MCF 10A (cell line): Measurements from ENCODE around the gene SNX3. TPM values are rescaled to one million over a fixed set of nuclear protein-coding genes. Genes with fewer than 3 reads are reported as not detected.

Experiments used
- BruUV-seq: library from RNA; stranded (reverse); fragments of 400-500 nt; replicated peaks from 2 replicates; lab custom pipeline; 2021; lab: Mats Ljungman, UMichigan
- CTCF ChIA-PET: fragments of 300-600 bp; sonication (Branson Sonifier 250); formaldehyde crosslinking; extraction: SDS; loops from one replicate; lab custom pipeline; 2021; ENCODE audit warnings: antibody characterized with exemption, inconsistent platforms; lab: Yijun Ruan, JAX
- POLR2A ChIA-PET: fragments of 300-600, 350-650 bp; sonication (Branson Sonifier 250); formaldehyde crosslinking; extraction: SDS; loops from one replicate; lab custom pipeline; 2020; ENCODE audit warnings: antibody characterized with exemption, inconsistent platforms; lab: Yijun Ruan, JAX
- DNase-seq: peaks from one replicate; pipeline ENCODE4 v3.0.0-alpha.2; 2018; ENCODE audit not compliant: unreplicated experiment
- H3K27ac Mint-ChIP-seq: one replicate; pipeline ENCODE4 v1.8.0; 2022; ENCODE audit warnings: mild to moderate bottlenecking, low read depth, mixed read lengths; ENCODE audit not compliant: unreplicated experiment
- H3K27me3 Mint-ChIP-seq: one replicate; pipeline ENCODE4 v1.8.0; 2022; ENCODE audit warnings: mixed read lengths; ENCODE audit not compliant: insufficient read depth, unreplicated experiment
- H3K36me3 Mint-ChIP-seq: one replicate; pipeline ENCODE4 v1.8.0; 2022; ENCODE audit warnings: mild to moderate bottlenecking, moderate library complexity, mixed read lengths; ENCODE audit not compliant: insufficient read depth, unreplicated experiment
- H3K4me1 Mint-ChIP-seq: one replicate; pipeline ENCODE4 v1.8.0; 2022; ENCODE audit warnings: mixed read lengths; ENCODE audit not compliant: insufficient read depth, unreplicated experiment
- H3K4me3 Mint-ChIP-seq: one replicate; pipeline ENCODE4 v1.8.0; 2022; ENCODE audit warnings: mild to moderate bottlenecking, moderate library complexity, mixed read lengths; ENCODE audit not compliant: unreplicated experiment
- H3K9me3 Mint-ChIP-seq: one replicate; pipeline ENCODE4 v1.8.0; 2022; ENCODE audit warnings: mixed read lengths; ENCODE audit not compliant: unreplicated experiment
- CTCF ChIP-seq: fragments of 200-600 bp; IDR thresholded peaks from one replicate; pipeline ENCODE4 v1.8.0; 2022; ENCODE audit warnings: antibody characterized with exemption, mild to moderate bottlenecking; ENCODE audit not compliant: unreplicated experiment
- intact Hi-C: fragments of 100-400 bp; cut with micrococcal nuclease; formaldehyde crosslinking; loops from 2 replicates; pipeline ENCODE4 v1.14.1; 2022
- total RNA-seq: library from RNA; stranded (reverse); gene quantifications from 2 replicates; pipeline ENCODE4 v1.2.3, GENCODE V29; 2022

The SNX3 gene
- total RNA-seq, 1 experiment from 2014 or later, result 114 TPM

DNA sequence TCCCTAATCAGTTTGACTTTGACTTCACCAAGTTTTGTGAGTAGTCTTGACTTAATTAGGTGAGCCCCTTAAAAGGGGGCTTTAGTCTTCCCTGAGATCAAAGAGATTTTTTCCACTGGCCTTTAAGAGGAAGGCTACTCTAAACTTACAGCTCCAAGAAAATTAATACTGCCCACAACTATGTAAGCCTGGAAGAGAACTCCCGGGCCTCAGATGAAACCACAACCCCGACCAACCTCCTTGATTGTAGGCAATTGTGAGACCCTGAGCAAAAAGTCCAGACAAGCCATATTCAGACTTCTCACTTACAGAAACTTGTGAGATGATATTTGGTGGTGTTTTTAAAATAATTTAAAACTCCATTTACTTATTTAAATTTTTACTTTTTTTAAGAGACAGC lies 18.1 kb downstream of the SNX3 start:
- TF ChIP-seq CTCF, result no peak
- BruUV-seq, result no TSS peak
- peaks cover 8% of the 10 kb centered on the region for H3K9me3 Mint-ChIP-seq
- H3K27ac Mint-ChIP-seq, result no peak overlapping the region
- ChIA-PET POLR2A (no interaction called here), CTCF (interaction anchor here (1.0 kb wide), 1 partner anchor 9 kb away, joined by 4 read pairs; no protein-coding TSS in a partner anchor)
- no peak overlapping the region for H3K4me3 Mint-ChIP-seq
- no peak for DNase-seq
- no peaks in the 10 kb centered on the region for H3K4me1 Mint-ChIP-seq
- H3K27me3 Mint-ChIP-seq, result no peaks in the 10 kb centered on the region
- peaks cover 7% of the 10 kb centered on the region for H3K36me3 Mint-ChIP-seq
- intact Hi-C loops, result no loop called here

DNA sequence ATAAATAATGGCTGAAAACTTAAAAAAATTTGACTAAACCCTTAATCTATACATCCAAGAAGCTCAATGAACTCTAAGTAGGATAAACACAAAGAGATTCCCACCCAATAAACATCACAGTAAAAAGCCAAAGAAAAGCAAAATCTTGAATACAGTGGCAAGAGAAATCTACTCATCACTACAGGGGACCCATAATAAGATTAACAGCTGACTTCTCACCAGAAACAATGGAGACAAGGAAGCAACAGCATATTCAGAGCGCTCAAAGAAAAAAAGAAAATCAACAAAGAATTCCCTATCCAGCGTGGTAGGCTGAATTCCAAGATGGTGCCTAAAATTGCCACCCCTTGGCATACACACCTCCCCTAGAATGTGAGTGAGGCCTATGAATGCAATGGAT lies 18.6 kb downstream of the SNX3 start:
- Mint-ChIP-seq H3K27ac (no peak overlapping the region), H3K9me3 (peaks cover 8% of the 10 kb centered on the region), H3K4me3 (no peak overlapping the region), H3K36me3 (peaks cover 12% of the 10 kb centered on the region), H3K27me3 (no peaks in the 10 kb centered on the region), H3K4me1 (no peaks in the 10 kb centered on the region)
- TF ChIP-seq CTCF, result no peak
- ChIA-PET CTCF (interaction anchor here (0.7 to 1.4 kb wide), 5 partner anchors 10 to 262 kb away, joined by 3 to 6 read pairs (median 4); no protein-coding TSS in a partner anchor), POLR2A (interaction anchor here (0.8 kb wide), 1 partner anchor 19 kb away, joined by 3 read pairs; no protein-coding TSS in a partner anchor)
- DNase-seq, result no peak
- BruUV-seq, result no TSS peak
- intact Hi-C loops, result no loop called here

DNA sequence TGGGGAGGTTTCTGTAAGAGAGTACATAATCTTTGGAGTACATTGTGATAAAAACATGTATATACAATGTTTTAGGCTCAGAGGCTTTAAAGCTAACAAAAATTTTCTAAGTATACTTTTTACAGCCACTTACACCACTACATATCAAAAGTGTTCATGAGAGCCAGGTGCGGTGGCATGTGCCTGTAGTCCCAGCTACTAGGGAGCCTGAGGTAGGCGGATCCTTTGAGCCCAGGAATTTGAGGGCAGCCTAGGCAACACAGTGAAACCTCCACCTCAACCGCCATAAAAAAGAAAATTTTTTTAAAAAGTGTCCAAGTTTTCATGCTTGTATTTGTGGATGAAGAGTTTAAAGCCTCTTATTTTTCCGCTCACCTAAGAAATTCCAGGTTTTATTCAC lies 22.5 kb downstream of the SNX3 start:
- Mint-ChIP-seq H3K27ac (no peak overlapping the region), H3K36me3 (peaks cover 24% of the 10 kb centered on the region), H3K4me1 (no peaks in the 10 kb centered on the region), H3K9me3 (peaks cover 8% of the 10 kb centered on the region), H3K27me3 (no peaks in the 10 kb centered on the region), H3K4me3 (no peak overlapping the region)
- no peak for DNase-seq
- intact Hi-C loops, result no loop called here
- POLR2A ChIA-PET, result no interaction called here
- TF ChIP-seq CTCF, result no peak
- CTCF ChIA-PET, result interaction anchor here (0.6 kb wide), 1 partner anchor 287 kb away, joined by 3 read pairs; no protein-coding TSS in a partner anchor
- no TSS peak for BruUV-seq

GRCh38 chr6:108236791-108237190 lies 24.0 kb downstream of the SNX3 start:
- POLR2A ChIA-PET, result no interaction called here
- CTCF ChIA-PET, result interaction anchor here (0.5 to 0.8 kb wide), 3 partner anchors 226 to 810 kb away, joined by 3 to 4 read pairs (median 3); no protein-coding TSS in a partner anchor
- peaks cover 24% of the 10 kb centered on the region for H3K36me3 Mint-ChIP-seq
- H3K27me3 Mint-ChIP-seq, result no peaks in the 10 kb centered on the region
- intact Hi-C loops, result no loop called here
- BruUV-seq, result no TSS peak
- no peak overlapping the region for H3K27ac Mint-ChIP-seq
- no peaks in the 10 kb centered on the region for H3K4me1 Mint-ChIP-seq
- TF ChIP-seq CTCF, result no peak
- peaks cover under 1% of the 10 kb centered on the region for H3K9me3 Mint-ChIP-seq
- H3K4me3 Mint-ChIP-seq, result no peak overlapping the region
- no peak for DNase-seq
